Measurements from ENCODE around the gene STMP1. TPM values are rescaled to one million over a fixed set of nuclear protein-coding genes. Genes with fewer than 3 reads are reported as not detected.
"Not testable (repeated sequence)": the region's sequence is repeated elsewhere in the genome, so short reads cannot be mapped to it uniquely, and the experiment has no call there.

The STMP1 gene
- total RNA-seq, 1 experiment from 2014 or later, result 15.3 TPM

DNA sequence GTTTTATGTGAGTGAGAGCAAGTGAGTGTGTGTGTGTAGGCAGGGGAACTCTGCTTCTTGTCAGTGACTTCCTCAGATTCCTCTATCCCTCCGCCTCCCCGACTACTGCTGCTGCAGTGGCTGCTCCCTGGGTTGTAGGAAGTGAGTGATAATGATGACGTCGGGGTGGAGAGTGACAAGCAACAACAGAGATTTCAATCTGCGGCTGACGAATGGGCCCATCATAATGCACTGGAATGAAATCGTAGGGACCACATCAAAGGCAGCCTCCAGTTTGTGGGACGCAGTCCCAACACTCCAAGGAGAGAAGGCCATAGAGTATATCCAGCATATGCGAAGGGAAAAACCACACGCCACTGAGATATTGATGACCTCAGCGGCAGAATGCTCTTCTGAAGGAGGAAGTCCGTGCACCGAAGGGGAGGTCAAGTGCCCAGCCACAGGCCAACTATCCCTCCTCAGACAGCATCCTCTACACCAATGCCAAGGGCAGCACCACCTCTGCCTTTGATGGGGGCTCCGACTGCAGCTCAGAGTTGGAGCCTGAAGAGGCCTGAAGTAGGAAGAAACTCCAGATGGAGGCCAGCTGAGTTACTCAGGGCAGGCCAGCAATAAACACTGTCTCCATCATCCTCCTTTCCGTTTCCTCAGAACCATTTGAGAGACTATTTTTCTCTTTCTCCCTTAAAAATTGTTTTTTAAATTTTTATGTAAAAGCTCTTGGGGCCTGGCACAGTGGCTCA is 11.3 kb upstream of the STMP1 start:
- peak; percentile 85 for DNase-seq (ENCODE audit: low read depth in 1 of 2, low spot score in 2 of 2)
- H3K27ac ChIP-seq, result peak overlapping the region; percentile 38
- H3K27me3 ChIP-seq (replicated peaks), result no peaks in the 10 kb centered on the region
- peaks cover 17% of the 10 kb centered on the region for H3K36me3 ChIP-seq
- no peaks in the 10 kb centered on the region for H3K9me3 ChIP-seq (replicated peaks)
- H3K4me3 ChIP-seq, result no peak overlapping the region
- H3K4me1 ChIP-seq (replicated peaks), result peaks cover 10% of the 10 kb centered on the region

DNA sequence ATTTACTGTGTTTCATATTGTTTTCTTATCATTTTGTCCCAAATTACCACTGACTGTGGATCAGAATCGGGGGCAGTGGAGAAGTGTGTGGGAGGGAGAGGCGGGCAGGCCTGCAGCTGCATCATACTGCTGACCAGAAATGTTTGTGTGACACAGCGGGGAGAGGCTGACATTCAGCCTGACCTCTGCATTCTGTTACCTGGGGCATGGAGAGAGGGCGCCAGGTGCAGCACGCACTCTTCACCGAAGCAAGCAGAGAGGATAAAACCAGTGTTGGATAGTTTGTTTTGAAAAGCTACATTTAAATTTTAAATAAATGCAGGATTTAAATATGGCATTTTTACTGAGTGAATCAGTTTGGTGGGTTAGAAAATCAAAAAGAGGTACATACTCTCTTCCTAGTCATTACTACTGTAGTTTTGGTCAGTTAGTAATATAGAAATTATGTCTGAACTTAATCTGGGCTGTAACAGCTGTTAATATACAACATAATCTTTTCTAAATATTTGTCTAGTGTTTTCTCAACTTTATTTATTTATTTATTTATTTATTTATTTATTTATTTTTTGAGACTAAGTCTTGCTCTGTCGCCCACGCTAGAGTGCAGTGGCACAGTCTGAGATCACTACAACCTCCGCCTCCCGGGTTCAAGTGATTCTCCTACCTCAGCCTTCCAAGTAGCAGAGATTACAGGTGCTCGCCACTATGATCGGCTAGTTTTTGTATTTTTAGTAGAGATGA is 8.8 kb upstream of the STMP1 start:
- H3K4me1 ChIP-seq (replicated peaks), result peaks cover 10% of the 10 kb centered on the region
- no peak overlapping the region for H3K4me3 ChIP-seq
- H3K27ac ChIP-seq, result no peak overlapping the region
- H3K27me3 ChIP-seq (replicated peaks), result no peaks in the 10 kb centered on the region
- 0 out of 2 replicates have a peak, but pooled peaks cover 4% of the 10 kb centered on the region for H3K36me3 ChIP-seq
- no peak for DNase-seq (ENCODE audit: low read depth in 1 of 2, low spot score in 2 of 2)
- H3K9me3 ChIP-seq (replicated peaks), result no peaks in the 10 kb centered on the region

DNA sequence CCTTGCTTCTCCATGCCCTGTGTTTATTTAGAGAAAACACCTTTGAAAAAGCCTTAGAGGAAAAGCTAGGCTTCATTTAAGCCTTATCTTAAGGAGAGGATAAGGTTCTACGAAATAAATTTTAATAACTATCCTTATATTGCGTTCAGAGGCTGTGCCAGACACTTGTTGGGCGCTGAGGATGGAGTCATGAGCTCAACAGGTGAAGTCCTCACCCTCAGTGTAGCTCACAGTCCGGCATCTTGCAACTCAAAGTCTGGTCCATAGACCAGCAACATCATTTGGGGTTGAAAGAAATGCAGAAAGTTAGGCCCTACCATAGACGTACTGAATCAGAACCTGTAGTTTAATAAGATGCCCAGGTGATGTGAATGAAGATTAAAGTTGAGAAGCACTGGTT is 3.8 kb upstream of the STMP1 start:
- Histone ChIP-seq H3K9me3 (replicated peaks) (no peaks in the 10 kb centered on the region), H3K36me3 (peaks cover 2% of the 10 kb centered on the region; the same call in 1 of the 2 replicates), H3K4me1 (replicated peaks) (peaks cover 18% of the 10 kb centered on the region), H3K27ac (no peak overlapping the region), H3K4me3 (no peak overlapping the region), H3K27me3 (replicated peaks) (no peaks in the 10 kb centered on the region)
- no peak for DNase-seq (ENCODE audit: low read depth in 1 of 2, low spot score in 2 of 2)

DNA sequence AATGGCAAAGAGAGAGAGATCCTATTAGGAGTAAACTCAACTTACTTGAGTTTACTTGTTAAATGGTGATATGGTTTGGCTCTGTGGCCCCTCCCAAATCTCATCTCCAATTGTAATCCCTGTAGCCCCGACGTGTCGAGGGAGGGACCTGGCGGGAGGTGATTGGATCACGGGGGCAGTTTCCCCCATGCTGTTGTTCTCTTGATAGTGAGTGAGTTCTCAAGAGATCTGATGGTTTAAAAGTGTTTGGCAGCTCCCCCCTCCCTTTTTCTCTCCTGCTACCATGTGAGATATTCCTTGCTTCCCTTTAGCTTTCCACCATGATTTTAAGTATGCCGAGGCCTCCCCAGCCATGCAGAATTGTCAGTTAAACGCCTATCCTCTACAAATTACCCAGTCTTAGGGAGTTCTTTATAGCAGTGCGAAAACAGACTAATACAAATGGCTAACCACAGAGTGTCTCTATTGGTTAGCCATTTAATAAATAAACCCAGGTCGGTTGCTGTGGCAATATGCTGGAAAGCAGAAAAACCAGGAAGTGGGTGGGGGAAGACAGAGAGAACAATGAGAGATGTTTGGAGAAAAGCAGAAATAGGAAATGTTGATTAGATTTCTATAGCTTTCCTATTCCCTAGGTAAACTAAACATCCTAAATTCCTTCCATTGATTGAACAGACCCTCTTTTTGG is 3.0 kb upstream of the STMP1 start:
- no peaks in the 10 kb centered on the region for H3K9me3 ChIP-seq (replicated peaks)
- DNase-seq (ENCODE audit: low read depth in 1 of 2, low spot score in 2 of 2), result peak in 1 of 2 experiments; percentile 49
- H3K4me3 ChIP-seq, result no peak overlapping the region
- H3K4me1 ChIP-seq (replicated peaks), result peaks cover 26% of the 10 kb centered on the region
- peak overlapping the region; percentile 48 for H3K27ac ChIP-seq
- H3K36me3 ChIP-seq, result peaks cover 3% of the 10 kb centered on the region; the same call in 1 of the 2 replicates
- H3K27me3 ChIP-seq (replicated peaks), result no peaks in the 10 kb centered on the region

DNA sequence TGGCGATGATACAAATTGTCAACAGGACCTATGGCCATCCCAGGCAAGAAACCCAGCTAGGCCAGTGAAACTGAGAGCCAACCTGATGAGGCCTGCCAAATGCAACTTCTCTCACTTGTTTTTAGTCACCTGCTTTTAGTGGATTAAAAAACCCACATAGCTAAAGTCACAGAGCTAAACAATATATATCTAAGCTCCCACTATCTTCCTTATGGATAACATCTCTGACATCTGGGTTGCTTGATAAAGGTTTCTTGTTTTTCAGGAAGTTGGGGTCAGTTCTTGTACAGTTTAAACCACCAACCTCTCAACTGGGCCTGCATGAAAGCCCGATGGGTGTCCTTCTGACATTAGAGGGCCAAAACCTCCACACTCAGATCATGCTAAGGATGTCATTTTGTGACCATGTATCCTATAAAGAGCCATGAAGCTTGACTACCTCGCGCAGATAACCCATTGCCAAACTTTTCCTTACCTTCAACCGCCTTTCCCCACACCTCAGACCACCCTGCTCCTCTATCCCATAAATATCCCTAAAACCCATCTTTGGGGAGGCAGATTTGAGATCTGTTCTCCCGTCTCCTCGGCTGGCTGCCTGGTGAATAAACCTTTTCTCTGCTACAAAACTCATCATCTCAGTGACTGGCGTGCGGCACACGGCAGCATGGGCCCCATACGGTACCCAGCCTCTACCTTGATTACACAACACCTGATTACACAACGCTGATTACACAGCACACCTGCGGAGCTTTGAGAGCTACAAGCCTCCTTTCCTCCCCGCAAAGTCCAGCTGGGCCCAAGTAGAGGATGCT is 797 bp upstream of the STMP1 start:
- H3K36me3 ChIP-seq, result peaks cover 8% of the 10 kb centered on the region; the same call in 1 of the 2 replicates
- no peaks in the 10 kb centered on the region for H3K27me3 ChIP-seq (replicated peaks)
- H3K27ac ChIP-seq, result no peak overlapping the region
- H3K9me3 ChIP-seq (replicated peaks), result no peaks in the 10 kb centered on the region
- no peak for DNase-seq (ENCODE audit: low read depth in 1 of 2, low spot score in 2 of 2)
- H3K4me3 ChIP-seq, result peak overlapping the region; percentile 76
- H3K4me1 ChIP-seq (replicated peaks), result peaks cover 41% of the 10 kb centered on the region

DNA sequence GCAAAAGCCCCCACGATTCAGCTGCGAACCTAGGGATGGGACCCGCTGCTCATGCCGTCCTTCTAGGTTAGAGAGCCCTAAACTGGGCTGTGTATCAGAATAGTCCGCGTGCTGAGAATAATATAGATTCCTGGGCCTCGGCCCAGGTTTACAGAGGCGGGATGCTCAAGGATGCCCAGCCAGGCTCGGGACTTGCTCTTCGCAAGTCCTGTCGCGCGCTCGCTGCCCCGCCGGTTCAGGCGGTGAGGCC is 266 bp upstream of the STMP1 start:
- DNase-seq (ENCODE audit: low read depth in 1 of 2, low spot score in 2 of 2), result no peak
- H3K4me1 ChIP-seq (replicated peaks), result peaks cover 45% of the 10 kb centered on the region
- H3K27ac ChIP-seq, result no peak overlapping the region
- peak overlapping the region; percentile 76 for H3K4me3 ChIP-seq
- H3K36me3 ChIP-seq, result peaks cover 8% of the 10 kb centered on the region; the same call in 1 of the 2 replicates
- no peaks in the 10 kb centered on the region for H3K27me3 ChIP-seq (replicated peaks)
- no peaks in the 10 kb centered on the region for H3K9me3 ChIP-seq (replicated peaks)

DNA sequence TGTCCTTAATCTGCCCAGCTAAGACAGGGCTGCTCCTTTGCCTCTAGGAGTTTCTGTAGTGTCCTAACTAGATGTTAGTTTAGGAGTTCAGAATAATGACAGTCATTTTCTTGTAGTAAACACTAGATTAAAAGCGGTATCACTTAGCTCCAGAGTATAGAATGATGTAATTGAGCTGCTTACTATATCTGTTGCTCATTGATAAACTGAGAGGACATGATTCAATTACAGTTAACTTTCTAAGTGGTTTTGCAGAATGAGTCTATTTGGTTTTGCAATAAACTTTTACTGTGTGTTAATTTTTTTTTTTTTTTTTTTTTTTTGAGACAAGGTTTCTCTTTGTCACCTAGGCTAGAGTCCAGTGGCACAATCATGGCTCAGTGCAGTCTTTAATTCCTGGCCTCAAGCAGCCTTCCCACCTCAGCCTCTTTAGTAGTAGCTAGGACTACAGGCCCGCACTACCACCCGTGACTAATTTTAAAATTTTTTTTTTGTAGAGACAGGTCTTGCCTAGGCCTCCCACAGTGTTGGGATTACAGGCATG is 1.8 kb downstream of the STMP1 start:
- peak overlapping the region; percentile 90 for H3K27ac ChIP-seq
- H3K4me3 ChIP-seq, result no peak overlapping the region
- no peaks in the 10 kb centered on the region for H3K27me3 ChIP-seq (replicated peaks)
- H3K4me1 ChIP-seq (replicated peaks), result peaks cover 43% of the 10 kb centered on the region
- peak in 1 of 2 experiments; percentile 31 for DNase-seq (ENCODE audit: low read depth in 1 of 2, low spot score in 2 of 2)
- H3K9me3 ChIP-seq (replicated peaks), result no peaks in the 10 kb centered on the region
- H3K36me3 ChIP-seq, result peaks cover 12% of the 10 kb centered on the region; the same call in 1 of the 2 replicates

DNA sequence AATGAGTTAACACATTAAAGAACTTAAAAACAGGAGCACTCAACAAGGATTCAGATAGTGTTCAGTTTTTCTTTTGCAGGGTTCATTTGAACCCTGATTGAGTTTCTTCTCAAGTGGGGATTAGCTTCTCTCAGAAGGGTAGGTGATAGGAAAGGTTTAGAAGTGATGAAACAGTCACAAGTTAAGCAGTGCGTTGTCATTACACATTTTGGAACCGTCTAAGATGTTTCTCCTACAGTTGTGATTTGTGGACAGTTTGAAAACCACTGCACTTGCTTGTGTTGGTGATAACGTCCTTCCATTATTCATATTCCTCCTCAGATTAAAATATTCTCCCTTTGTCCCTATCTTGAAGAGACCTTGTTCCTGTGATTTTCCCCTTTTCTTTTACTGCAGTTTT is 2.7 kb downstream of the STMP1 start:
- DNase-seq (ENCODE audit: low read depth in 1 of 2, low spot score in 2 of 2), result no peak
- H3K4me3 ChIP-seq, result no peak overlapping the region
- H3K36me3 ChIP-seq, result peaks cover 15% of the 10 kb centered on the region; the same call in 1 of the 2 replicates
- H3K27ac ChIP-seq, result no peak overlapping the region
- H3K4me1 ChIP-seq (replicated peaks), result peaks cover 41% of the 10 kb centered on the region
- H3K9me3 ChIP-seq (replicated peaks), result no peaks in the 10 kb centered on the region
- no peaks in the 10 kb centered on the region for H3K27me3 ChIP-seq (replicated peaks)

DNA sequence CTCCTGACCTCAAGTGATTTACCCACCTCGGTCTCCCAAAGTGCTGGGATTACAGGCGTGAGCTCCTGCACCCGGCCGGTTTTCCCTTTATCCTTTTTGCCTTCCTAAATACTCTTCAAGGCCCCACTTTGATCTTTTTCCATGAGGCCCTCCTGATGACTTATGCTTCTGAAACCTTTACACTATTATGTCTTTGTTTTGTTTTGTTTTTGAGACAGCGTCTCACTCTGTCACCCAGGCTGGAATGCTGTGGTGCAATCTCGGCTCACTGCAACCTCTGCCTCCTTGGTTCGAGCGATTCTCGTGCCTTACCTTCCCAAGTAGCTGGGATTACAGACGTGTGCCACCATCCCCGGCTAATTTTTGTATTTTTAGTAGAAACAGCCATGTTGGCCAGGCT is 3.8 kb downstream of the STMP1 start:
- no peaks in the 10 kb centered on the region for H3K9me3 ChIP-seq (replicated peaks)
- peaks cover 47% of the 10 kb centered on the region for H3K4me1 ChIP-seq (replicated peaks)
- no peaks in the 10 kb centered on the region for H3K27me3 ChIP-seq (replicated peaks)
- H3K27ac ChIP-seq, result peak overlapping the region; percentile 42
- peak in 1 of 2 experiments; percentile 50 for DNase-seq (ENCODE audit: low read depth in 1 of 2, low spot score in 2 of 2)
- H3K4me3 ChIP-seq, result no peak overlapping the region
- H3K36me3 ChIP-seq, result peaks cover 15% of the 10 kb centered on the region; the same call in 1 of the 2 replicates

DNA sequence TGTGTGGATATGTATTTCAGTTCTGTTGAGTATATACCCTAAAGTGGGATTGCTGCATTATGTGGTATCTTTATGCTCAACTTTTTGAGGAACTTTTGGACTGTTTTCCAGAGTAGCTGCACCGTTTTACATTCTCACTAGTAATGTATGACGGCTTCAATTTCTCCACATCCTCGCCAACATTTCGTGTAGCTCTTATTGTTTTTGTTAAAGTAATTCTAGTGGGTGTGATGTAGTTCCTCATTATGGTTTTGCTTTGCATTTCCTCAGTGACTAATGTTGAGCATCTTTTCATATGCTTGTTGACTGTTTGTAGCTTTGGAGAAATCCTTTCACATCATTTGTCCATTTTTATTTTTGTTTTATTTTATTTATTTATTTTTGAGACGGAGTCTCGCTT is 4.5 kb downstream of the STMP1 start:
- Histone ChIP-seq H3K27ac (0 out of 2 replicates have a peak overlapping the region, but pooled peaks have one; percentile 42), H3K4me3 (no peak overlapping the region), H3K36me3 (peaks cover 15% of the 10 kb centered on the region; the same call in 1 of the 2 replicates), H3K4me1 (replicated peaks) (peaks cover 46% of the 10 kb centered on the region), H3K9me3 (replicated peaks) (no peaks in the 10 kb centered on the region), H3K27me3 (replicated peaks) (no peaks in the 10 kb centered on the region)
- DNase-seq (ENCODE audit: low read depth in 1 of 2, low spot score in 2 of 2), result no peak

DNA sequence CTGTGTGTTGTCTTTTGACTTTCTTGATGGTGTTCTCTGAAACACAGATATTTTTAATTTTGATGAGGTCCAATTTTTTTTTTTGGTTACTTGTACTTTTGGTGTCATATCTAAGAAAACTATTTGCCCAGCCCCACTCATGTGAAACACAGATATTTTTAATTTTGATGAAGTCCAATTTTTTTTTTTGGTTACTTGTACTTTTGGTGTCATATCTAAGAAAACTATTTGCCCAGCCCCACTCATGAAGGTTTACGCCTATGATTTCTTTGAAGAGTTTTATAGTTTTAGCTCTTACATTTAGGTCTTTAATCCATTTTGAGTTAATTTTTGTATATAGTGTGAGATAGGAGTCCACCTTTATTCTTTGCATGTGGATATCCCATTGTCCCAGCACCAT is 5.3 kb downstream of the STMP1 start:
- not testable (repeated sequence) for DNase-seq (ENCODE audit: low read depth in 1 of 2, low spot score in 2 of 2); H3K27me3 ChIP-seq (replicated peaks); H3K4me3 ChIP-seq; H3K9me3 ChIP-seq (replicated peaks); H3K27ac ChIP-seq
- H3K4me1 ChIP-seq (replicated peaks), result peaks cover 50% of the 10 kb centered on the region
- H3K36me3 ChIP-seq, result peaks cover 17% of the 10 kb centered on the region; the same call in 1 of the 2 replicates

DNA sequence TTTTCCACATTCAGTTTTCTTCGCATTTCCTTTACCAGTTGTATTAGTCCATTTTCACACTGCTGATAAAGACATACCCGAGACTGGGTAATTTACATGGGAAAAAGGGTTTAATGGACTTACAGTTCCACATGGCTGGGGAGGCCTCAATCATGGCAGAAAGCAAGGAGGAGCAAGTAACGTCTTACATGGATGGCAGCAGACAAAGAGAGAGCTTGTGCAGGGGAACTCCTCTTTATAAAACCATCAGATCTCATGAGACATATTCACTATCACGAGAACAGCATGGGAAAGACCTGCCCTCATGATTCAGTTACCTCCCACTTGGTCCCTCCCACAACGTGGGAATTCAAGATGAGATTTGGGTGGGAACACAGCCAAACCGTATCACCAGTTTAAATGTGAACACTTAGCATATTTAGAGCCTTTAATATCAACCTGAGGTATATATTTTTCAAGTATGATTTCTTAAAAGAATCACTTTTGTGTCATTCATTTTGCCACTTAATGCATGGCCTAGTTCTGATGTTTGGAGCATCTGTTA is 6.6 kb downstream of the STMP1 start:
- H3K4me1 ChIP-seq (replicated peaks), result peaks cover 56% of the 10 kb centered on the region
- peaks cover 17% of the 10 kb centered on the region; the same call in 1 of the 2 replicates for H3K36me3 ChIP-seq

DNA sequence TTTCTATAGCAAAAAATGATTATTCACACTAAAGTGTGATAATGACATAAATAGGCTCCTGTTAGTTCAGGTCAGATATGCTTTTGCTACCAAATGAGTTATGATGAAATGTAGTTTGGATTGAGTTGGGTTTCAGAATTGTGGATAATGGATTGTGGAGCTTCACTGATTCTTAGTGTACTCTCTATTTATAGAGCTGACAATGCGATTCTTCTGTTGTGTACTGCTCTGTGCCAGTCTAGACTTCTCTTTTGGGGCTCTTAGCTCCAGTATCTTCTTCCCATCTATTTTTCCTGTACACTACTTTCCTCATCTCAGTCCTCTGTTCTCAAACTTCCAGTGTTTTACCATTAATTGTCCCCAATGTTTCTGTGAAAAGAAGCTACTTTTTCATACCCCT is 7.5 kb downstream of the STMP1 start:
- H3K4me3 ChIP-seq, result no peak overlapping the region
- DNase-seq (ENCODE audit: low read depth in 1 of 2, low spot score in 2 of 2), result no peak
- no peaks in the 10 kb centered on the region for H3K9me3 ChIP-seq (replicated peaks)
- H3K36me3 ChIP-seq, result peaks cover 24% of the 10 kb centered on the region; the same call in 1 of the 2 replicates
- H3K27ac ChIP-seq, result no peak overlapping the region
- H3K4me1 ChIP-seq (replicated peaks), result peaks cover 49% of the 10 kb centered on the region
- H3K27me3 ChIP-seq (replicated peaks), result no peaks in the 10 kb centered on the region

More for the DNA sequence above, 6.6 kb downstream of the STMP1 start:
- not testable (repeated sequence) for H3K27me3 ChIP-seq (replicated peaks); DNase-seq (ENCODE audit: low read depth in 1 of 2, low spot score in 2 of 2); H3K4me3 ChIP-seq; H3K27ac ChIP-seq; H3K9me3 ChIP-seq (replicated peaks)
